HEK293 (cell line): ENCODE data around the gene APLP2.

Experiments used
- CTCF ChIA-PET: fragments of 350-600 bp; formaldehyde crosslinking; extraction: SDS; loops from one replicate; lab custom pipeline; 2021; ENCODE audit warnings: antibody characterized with exemption; lab: Yijun Ruan, JAX
- POLR2A ChIA-PET: fragments of 300-600 bp; formaldehyde crosslinking; extraction: SDS; loops from one replicate; lab custom pipeline; 2020; ENCODE audit warnings: antibody characterized with exemption, inconsistent platforms; lab: Yijun Ruan, JAX
- H3K27ac ChIP-seq: fragments of 200-500 bp; sonication (Bioruptor generic); 2 replicates; pipeline ENCODE4 v1.5.1; 2014; ENCODE audit warnings: low read depth, low read length, control low read depth, inconsistent platforms; ENCODE audit errors: extremely low read depth
- H3K36me3 ChIP-seq, 2 experiments: fragments of 200-500 bp in 1 of 2; sonication (Bioruptor generic) in 1 of 2; 1 replicate in 1 of 2; 2 replicates in 1 of 2; pipeline ENCODE4 v1.5.1; 2014 to 2017; ENCODE audit warnings: inconsistent platforms in 2 of 2, low read length in 2 of 2; ENCODE audit not compliant: control insufficient read depth in 2 of 2, insufficient read depth in 1 of 2
- H3K4me1 ChIP-seq: fragments of 200-500 bp; sonication (Bioruptor generic); 2 replicates; pipeline ENCODE4 v1.5.1; 2014; ENCODE audit warnings: mild to moderate bottlenecking, low read length, inconsistent platforms; ENCODE audit not compliant: control insufficient read depth, insufficient read depth
- H3K4me3 ChIP-seq: 2 replicates; pipeline ENCODE4 v1.5.1; 2011; ENCODE audit warnings: low read depth, mild to moderate bottlenecking, control low read depth, low read length, moderate library complexity
- H3K9me3 ChIP-seq: fragments of 200-500 bp; sonication (Bioruptor generic); 2 replicates; pipeline ENCODE4 v1.5.1; 2014; ENCODE audit warnings: low read depth, low read length, inconsistent platforms; ENCODE audit not compliant: control insufficient read depth, insufficient read depth
- GLI2 ChIP-seq: fragments of 450-650 bp; formaldehyde crosslinking; IDR thresholded peaks from 2 replicates; pipeline ENCODE4; 2017; ENCODE audit warnings: missing biosample characterization, missing genetic modification characterization, low read depth, borderline replicate concordance
- GLIS2 ChIP-seq: fragments of 450-650 bp; formaldehyde crosslinking; IDR thresholded peaks from 2 replicates; pipeline ENCODE4 v1.5.1; 2016; ENCODE audit warnings: missing biosample characterization, missing genetic modification characterization
- KLF9 ChIP-seq: fragments of 450-650 bp; formaldehyde crosslinking; IDR thresholded peaks from 2 replicates; pipeline ENCODE4 v1.5.1; 2016; ENCODE audit warnings: missing biosample characterization, missing genetic modification characterization, low read depth
- MYNN ChIP-seq: fragments of 450-650 bp; formaldehyde crosslinking; IDR thresholded peaks from 2 replicates; pipeline ENCODE4 v1.5.1; 2016; ENCODE audit warnings: missing biosample characterization, missing genetic modification characterization, borderline replicate concordance
- RBAK ChIP-seq: fragments of 450-650 bp; formaldehyde crosslinking; IDR thresholded peaks from 2 replicates; pipeline ENCODE4 v1.5.1; 2016; ENCODE audit warnings: missing biosample characterization, missing genetic modification characterization
- SP3 ChIP-seq: fragments of 450-650 bp; formaldehyde crosslinking; IDR thresholded peaks from 2 replicates; pipeline ENCODE4 v1.5.1; 2016; ENCODE audit warnings: missing biosample characterization, missing genetic modification characterization
- ZBTB20 ChIP-seq: fragments of 450-650 bp; formaldehyde crosslinking; IDR thresholded peaks from 2 replicates; pipeline ENCODE4 v1.5.1; 2016; ENCODE audit warnings: missing biosample characterization, missing genetic modification characterization
- ZNF112 ChIP-seq: fragments of 450-650 bp; formaldehyde crosslinking; IDR thresholded peaks from 2 replicates; pipeline ENCODE4 v1.5.0; 2017; ENCODE audit warnings: missing biosample characterization, missing genetic modification characterization
- ZNF140 ChIP-seq: fragments of 450-650 bp; formaldehyde crosslinking; IDR thresholded peaks from 2 replicates; pipeline ENCODE4 v1.5.1; 2016; ENCODE audit warnings: missing biosample characterization, missing genetic modification characterization
- ZNF266 ChIP-seq: fragments of 450-650 bp; formaldehyde crosslinking; IDR thresholded peaks from 2 replicates; pipeline ENCODE4 v1.5.1; 2016; ENCODE audit warnings: missing biosample characterization, missing genetic modification characterization, low read depth
- ZNF292 ChIP-seq: fragments of 450-650 bp; formaldehyde crosslinking; IDR thresholded peaks from 2 replicates; pipeline ENCODE4 v1.5.1; 2016; ENCODE audit warnings: low read depth, missing biosample characterization, missing genetic modification characterization, borderline replicate concordance
- ZNF366 ChIP-seq: fragments of 450-650 bp; formaldehyde crosslinking; conservative IDR thresholded peaks from 2 replicates; pipeline ENCODE4 v1.5.1; 2016; ENCODE audit warnings: missing biosample characterization, missing genetic modification characterization
- ZNF549 ChIP-seq: fragments of 450-650 bp; IDR thresholded peaks from 2 replicates; pipeline ENCODE4 v1.5.1; 2018; ENCODE audit warnings: missing biosample characterization, missing genetic modification characterization, mild to moderate bottlenecking, inconsistent platforms, moderate library complexity
- ZNF560 ChIP-seq: fragments of 450-650 bp; formaldehyde crosslinking; IDR thresholded peaks from 2 replicates; pipeline ENCODE4 v1.5.1; 2017; ENCODE audit warnings: missing biosample characterization, missing genetic modification characterization, borderline replicate concordance
- ZNF610 ChIP-seq: fragments of 450-650 bp; formaldehyde crosslinking; IDR thresholded peaks from 2 replicates; pipeline ENCODE4 v1.5.1; 2016; ENCODE audit warnings: missing biosample characterization, missing genetic modification characterization, borderline replicate concordance
- ZNF660 ChIP-seq: fragments of 450-650 bp; IDR thresholded peaks from 2 replicates; pipeline ENCODE4 v1.5.1; 2018; ENCODE audit warnings: missing biosample characterization, mild to moderate bottlenecking, missing genetic modification characterization
- ZNF664 ChIP-seq: fragments of 450-650 bp; formaldehyde crosslinking; IDR thresholded peaks from 2 replicates; pipeline ENCODE4 v1.5.1; 2016; ENCODE audit warnings: missing biosample characterization, missing genetic modification characterization
- ZNF776 ChIP-seq: fragments of 450-650 bp; formaldehyde crosslinking; IDR thresholded peaks from 2 replicates; pipeline ENCODE4 v1.5.0; 2017; ENCODE audit warnings: missing biosample characterization, missing genetic modification characterization, borderline replicate concordance
- ZNF785 ChIP-seq: fragments of 450-650 bp; formaldehyde crosslinking; IDR thresholded peaks from 2 replicates; pipeline ENCODE4 v1.5.1; 2016; ENCODE audit warnings: missing biosample characterization, missing genetic modification characterization
- ZNF792 ChIP-seq: fragments of 450-650 bp; formaldehyde crosslinking; IDR thresholded peaks from 2 replicates; pipeline ENCODE4 v1.5.1; 2016; ENCODE audit warnings: missing biosample characterization, missing genetic modification characterization
- ZXDB ChIP-seq: fragments of 450-650 bp; formaldehyde crosslinking; IDR thresholded peaks from 2 replicates; pipeline ENCODE4 v1.5.1; 2016; ENCODE audit warnings: missing biosample characterization, missing genetic modification characterization
- TF ChIP-seq, protein P1 (sequence below): fragments of 450-650 bp; formaldehyde crosslinking; IDR thresholded peaks from 2 replicates; pipeline ENCODE4 v1.5.1; 2016; ENCODE audit warnings: missing biosample characterization, missing genetic modification characterization

APLP2 gene

DNA sequence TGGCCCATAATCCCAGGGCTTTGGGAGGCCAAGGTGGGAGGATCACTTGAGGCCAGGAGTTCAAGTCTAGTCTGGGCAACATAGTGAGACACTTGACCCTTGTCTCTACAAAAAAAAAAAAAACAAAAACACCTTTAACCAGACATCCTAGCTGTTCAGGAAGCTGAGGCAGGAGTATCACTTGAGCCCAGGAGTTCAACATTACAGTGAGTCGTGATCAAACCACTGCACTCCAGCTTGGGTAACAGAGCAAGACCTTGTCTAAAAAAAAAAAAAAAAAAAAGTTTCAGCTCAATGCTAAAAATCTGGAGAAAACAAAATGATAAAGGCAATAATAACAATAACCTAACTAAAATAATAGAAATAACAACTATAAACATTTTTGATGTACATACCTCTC lies 22.6 kb upstream of the APLP2 start (continued):
- TF ChIP-seq GLI2 (tag by site-specific recombination) (no peak), RBAK (tag by site-specific recombination) (no peak), GLIS2 (tag by site-specific recombination) (no peak), SP3 (tag by site-specific recombination) (no peak), ZNF785 (tag by site-specific recombination) (no peak), KLF9 (tag by site-specific recombination) (no peak)

DNA sequence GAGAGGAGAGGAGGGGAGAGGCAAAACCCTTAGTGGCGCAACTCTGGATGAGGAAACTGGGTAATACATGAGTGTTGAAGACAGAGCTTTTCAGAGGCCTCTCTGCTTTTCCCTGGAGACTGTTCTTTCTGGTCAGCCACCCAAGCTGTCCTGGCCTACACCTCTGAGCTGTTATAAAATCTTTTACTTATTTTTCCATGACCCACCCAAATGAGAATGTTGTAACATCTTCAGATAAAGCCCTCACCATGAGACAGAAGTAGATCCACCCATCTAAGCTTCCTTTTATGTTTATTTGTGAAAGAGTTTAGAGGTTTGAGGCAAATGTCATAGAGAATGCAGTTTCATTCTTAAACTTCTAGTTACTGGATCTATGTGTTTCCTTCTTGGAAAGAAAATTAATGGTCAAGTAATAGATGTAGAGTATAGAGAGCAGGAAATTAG lies 20.3 kb upstream of the APLP2 start:
- ChIA-PET POLR2A (interaction anchor here (1.2 kb wide), 1 partner anchor 48 kb away, joined by 3 read pairs; no protein-coding TSS in a partner anchor), CTCF (interaction anchor here (1.0 kb wide), 1 partner anchor 16 kb away, joined by 3 read pairs; no protein-coding TSS in a partner anchor)
- Histone ChIP-seq H3K4me3 (no peak overlapping the region), H3K9me3 (no peaks in the 10 kb centered on the region), H3K27ac (no peak overlapping the region), H3K36me3 (no peaks in the 10 kb centered on the region), H3K4me1 (no peaks in the 10 kb centered on the region)
- TF ChIP-seq ZNF140 (no peak), ZNF776 (no peak), ZNF266 (tag by site-specific recombination) (no peak), ZNF366 (tag by site-specific recombination) (no peak), ZNF112 (tag by site-specific recombination) (no peak), ZNF664 (tag by site-specific recombination) (no peak), ZNF792 (tag by site-specific recombination) (no peak), ZNF292 (tag by site-specific recombination) (no peak), ZBTB20 (no peak), ZNF660 (no peak), ZXDB (tag by site-specific recombination) (no peak), ZNF560 (tag by site-specific recombination) (no peak)

DNA sequence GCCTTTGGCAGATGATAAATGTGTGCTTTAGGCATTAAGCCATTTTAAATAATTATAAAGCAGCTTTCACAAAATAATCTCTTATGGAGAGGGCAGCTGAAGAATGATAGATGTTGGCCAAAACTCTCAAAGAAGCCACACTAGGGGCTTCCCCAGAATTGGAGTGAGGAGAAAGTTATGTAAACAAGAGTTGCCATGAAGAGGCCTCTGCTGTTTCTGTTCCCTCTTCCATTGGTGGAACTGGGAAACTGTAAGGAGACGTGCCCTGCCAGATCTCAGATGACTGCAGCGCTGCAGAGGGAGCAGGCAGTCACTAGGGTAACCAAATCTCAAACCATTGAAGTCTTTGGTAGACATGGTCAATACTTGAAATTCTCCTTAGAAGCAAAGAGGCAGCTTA lies 19.4 kb upstream of the APLP2 start:
- Histone ChIP-seq H3K4me3 (no peak overlapping the region), H3K36me3 (no peaks in the 10 kb centered on the region), H3K4me1 (no peaks in the 10 kb centered on the region), H3K9me3 (no peaks in the 10 kb centered on the region), H3K27ac (no peak overlapping the region)
- ChIA-PET POLR2A (interaction anchor here (1.2 kb wide), 1 partner anchor 49 kb away, joined by 3 read pairs; no protein-coding TSS in a partner anchor), CTCF (interaction anchor here (0.7 to 1.0 kb wide), 3 partner anchors 17 to 101 kb away, joined by 3 read pairs; partner anchors contain the start of gene PRDM10)
- TF ChIP-seq ZNF549 (tag by site-specific recombination) = 0 out of 2 replicates have a peak, but pooled peaks have one; percentile 17
- no peak for TF ChIP-seq ZNF610

DNA sequence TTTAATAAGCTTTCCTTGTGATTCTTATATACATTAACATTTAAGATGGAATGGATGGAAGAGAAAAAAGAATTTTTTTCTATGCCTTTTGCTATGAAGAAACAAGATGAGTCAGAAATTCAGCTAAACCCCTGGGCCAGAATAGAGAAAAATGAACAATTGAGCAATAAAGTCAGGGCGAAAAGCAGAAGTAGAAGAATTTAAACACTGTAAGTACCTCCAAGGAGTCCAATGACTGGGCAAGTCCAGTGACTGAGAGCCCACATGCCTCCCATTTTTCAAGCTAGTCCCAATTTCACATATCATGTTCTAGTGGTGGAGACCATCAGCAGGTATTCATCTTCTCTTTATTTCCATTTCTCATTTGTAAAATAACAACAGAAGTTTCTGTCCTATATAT lies 18.6 kb upstream of the APLP2 start:
- no peaks in the 10 kb centered on the region for H3K9me3 ChIP-seq
- POLR2A ChIA-PET = no interaction called here
- no peak for TF ChIP-seq MYNN (tag by site-specific recombination)
- TF ChIP-seq, protein P1, sequence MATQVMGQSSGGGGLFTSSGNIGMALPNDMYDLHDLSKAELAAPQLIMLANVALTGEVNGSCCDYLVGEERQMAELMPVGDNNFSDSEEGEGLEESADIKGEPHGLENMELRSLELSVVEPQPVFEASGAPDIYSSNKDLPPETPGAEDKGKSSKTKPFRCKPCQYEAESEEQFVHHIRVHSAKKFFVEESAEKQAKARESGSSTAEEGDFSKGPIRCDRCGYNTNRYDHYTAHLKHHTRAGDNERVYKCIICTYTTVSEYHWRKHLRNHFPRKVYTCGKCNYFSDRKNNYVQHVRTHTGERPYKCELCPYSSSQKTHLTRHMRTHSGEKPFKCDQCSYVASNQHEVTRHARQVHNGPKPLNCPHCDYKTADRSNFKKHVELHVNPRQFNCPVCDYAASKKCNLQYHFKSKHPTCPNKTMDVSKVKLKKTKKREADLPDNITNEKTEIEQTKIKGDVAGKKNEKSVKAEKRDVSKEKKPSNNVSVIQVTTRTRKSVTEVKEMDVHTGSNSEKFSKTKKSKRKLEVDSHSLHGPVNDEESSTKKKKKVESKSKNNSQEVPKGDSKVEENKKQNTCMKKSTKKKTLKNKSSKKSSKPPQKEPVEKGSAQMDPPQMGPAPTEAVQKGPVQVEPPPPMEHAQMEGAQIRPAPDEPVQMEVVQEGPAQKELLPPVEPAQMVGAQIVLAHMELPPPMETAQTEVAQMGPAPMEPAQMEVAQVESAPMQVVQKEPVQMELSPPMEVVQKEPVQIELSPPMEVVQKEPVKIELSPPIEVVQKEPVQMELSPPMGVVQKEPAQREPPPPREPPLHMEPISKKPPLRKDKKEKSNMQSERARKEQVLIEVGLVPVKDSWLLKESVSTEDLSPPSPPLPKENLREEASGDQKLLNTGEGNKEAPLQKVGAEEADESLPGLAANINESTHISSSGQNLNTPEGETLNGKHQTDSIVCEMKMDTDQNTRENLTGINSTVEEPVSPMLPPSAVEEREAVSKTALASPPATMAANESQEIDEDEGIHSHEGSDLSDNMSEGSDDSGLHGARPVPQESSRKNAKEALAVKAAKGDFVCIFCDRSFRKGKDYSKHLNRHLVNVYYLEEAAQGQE (tag by site-specific recombination) = no peak
- TF ChIP-seq, all 188 proteins: peak for 0
- Histone ChIP-seq H3K36me3 (no peaks in the 10 kb centered on the region), H3K4me3 (no peak overlapping the region), H3K4me1 (no peaks in the 10 kb centered on the region), H3K27ac (no peak overlapping the region)
- CTCF ChIA-PET = interaction anchor here (0.7 kb wide), 1 partner anchor 102 kb away, joined by 3 read pairs; no protein-coding TSS in a partner anchor
